HTERT RPE-1 (cell line): ENCODE data around the gene TBC1D13.

ENCODE experiments used
- in situ Hi-C: fragments of 300-500 bp; cut with MboI; formaldehyde crosslinking; loops from 4 replicates; pipeline ENCODE4 v1.14.3; 2020; ENCODE audit warnings: low sequenced_read_pairs

The TBC1D13 gene

DNA sequence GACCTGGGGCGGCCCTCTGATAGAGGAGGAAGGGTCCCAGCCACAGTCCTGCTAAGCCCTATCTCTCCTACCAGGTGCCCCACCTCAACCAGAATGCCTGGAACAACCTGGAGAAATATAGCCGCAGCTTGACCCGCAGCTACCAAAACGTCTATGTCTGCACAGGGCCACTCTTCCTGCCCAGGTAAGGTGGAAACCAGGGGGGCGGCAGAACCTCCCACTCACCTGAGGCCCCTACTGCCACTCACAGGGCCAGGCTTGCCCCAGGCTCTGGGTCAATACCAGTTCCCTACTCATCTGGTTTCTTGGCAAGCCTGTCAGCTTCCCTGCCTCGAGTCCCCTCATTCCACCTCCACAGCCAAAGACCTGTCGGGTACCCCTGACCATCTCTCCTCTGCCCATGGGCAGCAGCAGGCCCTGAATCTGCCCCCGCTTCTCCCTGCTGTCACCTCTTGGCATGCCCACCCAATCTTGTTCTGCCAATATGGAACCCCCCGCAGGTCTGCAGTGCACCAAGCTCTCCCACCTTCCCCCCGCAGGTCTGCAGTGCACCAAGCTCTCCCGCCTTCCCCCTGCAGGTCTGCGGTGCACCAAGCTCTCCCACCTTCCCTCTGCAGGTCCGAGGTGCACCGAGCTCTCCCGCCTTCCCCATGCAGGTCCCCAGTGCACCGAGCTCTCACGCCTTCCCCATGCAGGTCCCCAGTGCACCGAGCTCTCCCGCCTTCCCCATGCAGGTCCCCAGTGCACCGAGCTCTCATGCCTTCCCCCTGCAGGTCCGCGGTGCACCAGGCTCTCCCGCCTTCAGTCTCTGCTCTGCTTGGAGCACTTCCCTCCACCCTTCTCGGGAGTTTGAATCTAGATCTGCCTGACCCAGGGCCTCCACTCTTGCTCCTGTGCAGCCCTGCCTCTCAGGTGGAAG, 33.9 kb downstream of the TBC1D13 start:
- in situ Hi-C loops: no loop called here

DNA sequence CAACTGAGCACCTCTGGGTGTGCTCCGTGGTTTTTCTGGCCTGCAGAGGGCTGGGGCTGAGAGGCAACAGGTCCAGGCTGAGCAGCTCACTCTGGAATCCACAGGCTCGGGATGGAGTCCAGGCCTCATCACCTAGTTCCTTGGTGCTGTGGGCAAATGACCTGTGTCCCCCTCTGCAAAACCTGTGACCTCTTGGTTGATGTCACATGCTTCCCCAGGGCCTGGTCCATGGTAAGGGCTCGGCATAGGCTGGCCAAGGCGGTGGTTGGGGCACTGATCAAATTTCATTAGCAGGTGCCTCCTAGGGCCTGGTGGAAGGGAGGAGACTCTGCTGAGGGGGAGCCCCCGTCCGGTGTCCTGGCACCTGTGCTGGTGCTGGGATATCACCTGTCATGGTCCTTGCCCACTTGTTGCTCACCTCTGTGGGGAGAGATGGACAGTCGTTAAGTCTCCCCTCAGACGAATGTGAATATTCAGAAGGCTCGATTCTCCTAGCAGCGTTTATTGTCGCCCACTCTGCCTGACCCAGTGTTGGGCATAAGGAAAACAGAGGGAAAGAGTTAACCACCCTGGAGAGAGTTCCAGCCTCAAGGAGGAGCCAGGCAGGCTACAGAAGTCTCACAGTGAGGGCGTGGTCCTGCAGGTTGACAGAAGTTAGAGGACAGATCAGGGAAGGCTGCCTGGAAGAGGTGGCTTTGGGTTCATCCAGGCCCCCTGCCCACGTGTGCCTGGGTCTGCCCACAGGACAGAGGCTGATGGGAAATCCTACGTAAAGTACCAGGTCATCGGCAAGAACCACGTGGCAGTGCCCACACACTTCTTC, 34.7 kb downstream of the TBC1D13 start:
- in situ Hi-C loops: no loop called here

DNA sequence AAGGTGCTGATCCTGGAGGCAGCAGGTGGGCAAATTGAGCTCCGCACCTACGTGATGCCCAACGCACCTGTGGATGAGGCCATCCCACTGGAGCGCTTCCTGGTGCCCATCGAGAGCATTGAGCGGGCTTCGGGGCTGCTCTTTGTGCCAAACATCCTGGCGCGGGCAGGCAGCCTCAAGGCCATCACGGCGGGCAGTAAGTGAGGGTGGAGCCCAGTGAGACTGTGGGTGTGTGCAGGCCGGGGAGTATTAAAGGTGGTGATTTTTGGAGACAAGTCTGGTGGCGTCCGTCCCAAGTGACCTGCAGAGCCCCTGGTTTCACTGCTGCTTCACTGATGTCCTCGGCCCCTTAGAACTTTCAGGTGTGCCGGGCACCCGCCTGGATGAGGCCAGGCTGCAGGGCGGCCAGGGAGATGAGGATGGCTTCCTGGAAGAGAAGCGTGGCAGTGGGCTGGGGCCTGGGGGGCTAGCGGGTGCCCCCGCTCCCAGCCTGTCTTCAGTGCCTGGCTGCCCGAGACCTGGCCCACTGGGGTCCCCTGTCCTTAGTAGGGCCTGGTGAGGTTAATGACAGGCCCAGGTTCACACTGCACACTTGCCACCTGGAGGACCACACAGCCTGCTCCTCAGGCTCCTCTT, 35.5 kb downstream of the TBC1D13 start:
- in situ Hi-C loops: no loop called here

DNA sequence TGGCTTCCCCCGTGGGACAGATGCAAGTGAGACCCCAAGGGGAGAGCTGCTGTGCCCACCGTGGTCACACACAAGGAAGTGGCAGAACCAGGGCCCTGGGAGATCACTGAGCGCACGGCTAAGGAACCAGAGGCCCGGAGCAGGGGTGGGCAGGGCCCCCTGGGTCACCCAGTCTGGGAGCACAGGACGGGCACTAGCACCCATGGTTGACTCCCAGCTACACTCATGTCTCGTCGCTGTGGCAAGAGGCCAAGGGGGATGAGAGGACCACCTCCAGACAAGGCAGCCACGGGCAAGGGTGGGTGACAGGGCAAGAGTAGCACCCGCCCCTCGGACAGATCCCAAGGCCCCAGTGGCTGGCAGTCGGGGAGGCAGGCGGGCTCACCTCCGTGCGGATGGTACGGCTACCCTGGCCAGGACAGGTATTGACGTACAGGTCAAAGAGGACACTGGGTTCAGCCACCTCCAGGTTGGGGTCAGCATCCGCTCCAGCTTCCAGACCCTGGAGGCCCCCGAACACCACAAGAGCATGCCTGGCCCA, 36.4 kb downstream of the TBC1D13 start:
- in situ Hi-C loops: no loop called here

DNA sequence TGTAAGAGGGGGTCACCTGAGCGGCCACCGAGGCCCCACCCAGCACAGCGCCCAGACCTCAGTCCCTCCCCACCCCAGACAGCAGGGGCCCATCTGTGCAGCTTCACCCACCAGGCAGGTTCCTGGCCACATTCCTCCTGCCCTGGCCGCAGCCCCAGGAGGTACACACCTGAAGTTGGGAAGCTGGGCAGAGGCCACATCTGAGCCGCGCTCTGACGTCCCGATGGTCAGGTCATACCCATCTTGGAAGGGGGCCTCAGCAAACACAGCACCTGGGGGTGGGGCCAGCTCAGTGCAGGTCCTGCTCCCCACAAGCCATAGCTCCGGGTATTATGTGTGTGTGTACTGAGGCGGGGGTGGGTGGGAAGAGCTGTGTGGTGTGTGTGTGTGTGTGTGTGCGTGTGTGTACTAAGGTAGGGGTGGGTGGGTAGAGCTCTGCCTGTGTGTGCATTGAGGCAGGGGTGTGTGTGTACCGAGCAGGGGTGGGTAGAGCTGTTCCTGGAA, 36.9 kb downstream of the TBC1D13 start:
- in situ Hi-C loops: no loop called here

DNA sequence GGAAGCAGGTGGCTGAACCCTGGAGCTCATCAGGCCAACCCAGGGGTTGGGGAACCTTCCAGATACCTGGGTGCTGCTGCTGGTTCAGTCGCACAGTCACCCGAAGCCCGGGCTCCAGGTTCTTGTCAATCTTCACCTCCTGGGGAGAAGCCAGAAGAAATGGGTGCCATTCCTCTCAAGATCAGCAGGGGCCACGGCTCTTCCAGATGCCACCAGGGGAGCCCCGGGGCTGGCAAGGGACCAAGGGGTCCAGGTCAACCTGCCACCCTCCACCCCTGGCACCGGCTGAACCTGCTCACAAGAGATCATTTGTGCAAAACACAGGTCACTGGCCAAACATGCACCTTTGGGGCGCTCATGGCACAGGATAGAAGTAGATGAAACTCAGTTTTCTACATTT, 37.9 kb downstream of the TBC1D13 start:
- in situ Hi-C loops: no loop called here

DNA sequence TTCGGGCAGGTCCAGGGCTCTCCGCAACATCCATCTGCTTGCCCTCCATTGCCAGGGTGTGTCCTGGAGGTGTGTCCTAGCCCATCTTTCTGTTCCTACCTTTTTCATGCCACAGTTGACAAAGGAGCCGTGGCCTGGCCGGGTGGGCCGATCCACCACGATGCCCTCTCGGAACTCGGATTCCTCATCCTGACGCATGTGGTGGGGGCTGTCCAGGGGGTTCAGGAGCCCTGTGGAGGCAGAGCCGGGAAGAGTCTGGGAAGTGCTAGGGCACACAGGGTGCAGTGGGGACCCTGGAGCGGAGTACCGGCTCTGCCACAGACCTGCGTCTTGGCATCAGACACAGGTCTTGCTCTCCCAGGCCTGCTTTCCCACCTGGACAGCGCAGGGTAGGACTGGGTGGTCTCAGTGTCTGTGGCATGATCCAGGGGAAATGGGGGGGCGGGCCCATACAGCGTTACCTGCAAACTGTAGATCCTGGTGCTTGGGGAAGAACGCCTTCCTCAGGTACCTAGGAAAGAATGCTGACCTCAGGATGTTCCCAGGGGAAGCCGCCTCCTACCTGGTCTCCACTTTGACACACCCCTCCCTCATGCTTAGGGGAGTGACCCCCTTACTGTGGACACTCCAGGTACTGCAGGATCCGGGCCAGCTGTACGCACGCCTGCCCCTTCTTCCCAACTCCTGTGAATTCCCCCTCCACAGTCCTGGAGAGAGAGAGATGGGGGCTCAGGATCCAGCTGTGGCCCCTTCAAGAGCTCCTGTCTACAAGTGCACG, 39.1 kb downstream of the TBC1D13 start:
- in situ Hi-C loops: no loop called here

DNA sequence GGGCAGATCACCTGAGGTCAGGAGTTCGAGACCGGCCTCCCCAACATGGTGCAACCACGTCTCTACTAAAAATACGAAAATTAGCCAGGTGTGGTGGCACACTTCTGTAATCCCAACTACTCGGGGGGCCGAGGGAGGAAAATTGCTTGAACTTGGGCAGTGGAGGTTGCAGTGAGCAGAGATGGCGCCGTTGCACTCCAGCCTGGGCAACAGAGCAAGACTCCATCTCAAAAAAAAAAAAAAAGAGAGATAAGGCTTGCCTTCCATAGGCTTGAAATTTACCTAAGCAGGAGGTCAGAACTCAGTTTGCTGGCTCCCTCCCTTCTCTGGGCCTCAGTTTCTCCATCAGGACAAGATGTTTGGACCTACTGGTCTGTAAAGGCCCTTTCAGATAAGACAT, 41.2 kb downstream of the TBC1D13 start:
- in situ Hi-C loops: no loop called here

DNA sequence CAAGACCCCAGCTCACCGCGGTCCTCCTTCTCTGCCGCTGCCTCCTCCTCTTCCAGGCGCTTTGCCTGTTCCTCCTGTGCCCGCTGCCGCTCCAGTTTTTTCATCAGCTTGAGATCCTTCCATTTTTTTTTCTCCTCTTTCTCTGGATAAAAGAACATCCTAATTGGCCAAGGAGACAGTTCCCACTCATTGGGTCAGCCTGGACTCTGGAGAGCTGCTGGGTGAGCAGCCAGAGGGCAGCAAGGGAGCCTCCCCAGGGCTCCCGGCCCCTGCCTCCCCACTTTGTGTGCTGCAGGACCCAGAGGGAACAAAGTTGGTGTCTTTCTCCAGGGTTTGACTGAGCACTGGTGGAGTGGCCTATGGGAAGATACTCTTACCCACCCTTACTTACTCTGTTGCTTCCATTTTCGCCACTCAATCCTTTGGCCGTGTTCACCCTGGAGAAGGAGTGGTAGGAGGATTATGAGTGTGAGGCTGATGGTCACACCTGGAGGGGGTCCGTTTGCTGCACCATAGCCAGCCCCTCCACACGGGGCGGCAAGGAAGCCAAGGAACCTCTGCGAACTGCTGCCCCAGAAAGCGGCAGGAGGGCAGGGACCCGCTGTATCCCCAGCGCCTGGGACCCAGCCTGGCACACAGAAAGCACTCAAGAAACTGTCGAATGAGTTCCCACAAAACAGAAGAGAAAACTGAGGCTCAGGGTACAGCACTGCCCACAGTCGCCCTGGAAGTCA, 41.8 kb downstream of the TBC1D13 start:
- in situ Hi-C loops: no loop called here

DNA sequence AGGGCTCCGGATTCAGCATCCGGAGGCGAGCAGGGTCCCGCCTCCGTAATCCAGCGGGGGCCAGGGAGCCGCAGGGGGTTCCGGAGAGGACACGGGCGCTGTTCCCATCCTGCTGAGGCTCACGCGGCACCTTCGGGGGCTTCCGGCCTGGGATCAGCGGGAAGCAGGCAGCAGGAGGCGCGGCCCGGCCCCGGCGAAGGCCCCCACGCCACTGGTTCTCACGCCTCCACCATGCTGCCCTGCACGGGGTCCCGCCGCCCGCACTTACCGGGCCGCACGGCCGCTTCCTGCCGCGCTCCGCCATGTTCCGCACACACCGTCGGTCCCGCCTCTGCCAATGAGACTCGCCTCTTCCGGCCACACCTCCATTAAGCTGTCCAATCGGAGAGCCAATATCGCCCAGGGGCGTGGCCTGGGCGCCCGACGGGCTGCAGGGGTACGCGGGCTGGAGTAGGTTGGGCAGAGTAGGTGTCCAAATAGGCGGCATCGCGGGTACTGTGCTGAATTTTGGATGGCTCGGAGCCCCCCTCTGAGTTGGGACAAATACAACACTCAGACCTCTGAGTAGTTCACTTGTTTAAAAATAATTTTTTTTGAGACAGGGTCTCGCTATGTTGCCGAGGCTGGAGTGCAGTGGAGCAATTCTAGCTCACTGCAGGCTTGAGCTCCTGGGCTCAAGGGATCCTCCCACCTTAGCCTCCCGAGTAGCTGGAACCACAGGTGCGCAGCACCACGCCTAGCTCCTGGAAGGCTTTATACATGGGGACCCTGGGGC, 42.6 kb downstream of the TBC1D13 start, which contains the start of gene SPOUT1:
TSS of gene SPOUT1 (minus strand) at position 318 of the 775 bp plus-strand sequence. CDS start at position 304, 14 bp downstream.
- in situ Hi-C loops: no loop called here

DNA sequence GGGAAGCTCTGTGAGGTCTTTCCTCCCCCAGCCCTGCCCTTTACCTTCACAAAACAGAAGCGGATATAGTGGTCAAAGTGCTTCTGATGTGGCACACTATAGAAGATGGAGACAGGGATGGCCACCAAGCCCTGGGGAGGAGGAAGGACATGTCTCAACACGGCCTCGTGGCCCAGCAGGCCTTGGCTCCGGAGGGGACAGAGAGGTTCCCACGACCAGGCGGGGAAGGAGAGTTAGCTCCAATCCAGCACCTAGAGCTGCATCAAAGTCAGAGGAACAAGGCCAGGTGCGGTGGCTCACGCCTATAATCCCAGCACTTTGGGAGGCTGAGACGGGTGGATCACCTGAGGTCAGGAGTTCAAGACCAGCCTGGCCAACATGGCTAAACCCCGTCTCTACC, 46.6 kb downstream of the TBC1D13 start:
- in situ Hi-C loops: no loop called here

DNA sequence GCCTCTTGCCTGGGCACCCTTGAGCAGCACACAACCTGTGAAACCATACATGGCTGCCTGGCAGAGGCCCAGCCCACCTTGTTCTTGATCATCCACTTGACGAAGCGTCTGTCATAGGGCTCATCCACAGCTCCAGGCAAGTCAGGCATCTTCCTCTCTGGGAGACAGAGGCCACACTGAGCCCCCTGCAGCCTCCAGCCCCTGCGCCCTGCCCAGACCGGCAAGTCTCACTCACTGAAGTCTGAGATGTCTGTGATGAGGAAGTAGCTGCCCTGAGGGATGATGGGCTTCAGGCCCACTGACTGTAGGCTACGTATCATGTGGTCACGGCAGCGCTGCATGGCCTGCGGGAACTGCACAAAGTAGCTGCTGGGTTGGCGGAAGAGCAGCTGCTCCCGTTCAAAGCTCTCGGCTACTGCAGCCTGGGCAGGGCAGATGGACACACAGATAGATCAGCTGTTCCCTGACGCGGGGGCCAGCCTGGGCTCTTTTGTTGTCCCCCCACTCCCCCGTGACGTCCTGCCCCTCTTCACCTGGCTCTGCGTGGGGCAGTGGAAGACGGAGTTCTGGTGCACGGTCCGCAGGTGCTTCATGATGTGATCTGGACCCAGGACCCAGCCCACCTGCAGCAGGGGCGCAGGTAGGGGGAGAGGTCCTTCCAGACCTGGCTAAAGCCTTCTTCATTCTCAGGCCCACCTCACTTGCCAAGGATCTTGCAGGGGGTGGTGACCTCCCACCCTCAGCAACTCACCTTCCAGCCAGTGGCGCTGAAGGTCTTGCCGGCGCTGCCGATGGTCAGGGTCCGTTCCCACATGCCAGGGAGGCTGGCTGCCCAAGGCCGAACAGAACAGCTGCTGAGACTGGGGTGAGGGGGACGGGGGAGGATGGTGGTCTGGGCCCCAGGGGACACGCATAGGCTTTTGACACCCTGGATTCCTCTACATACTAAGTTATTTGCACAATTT, 48.5 kb downstream of the TBC1D13 start:
- in situ Hi-C loops: no loop called here

DNA sequence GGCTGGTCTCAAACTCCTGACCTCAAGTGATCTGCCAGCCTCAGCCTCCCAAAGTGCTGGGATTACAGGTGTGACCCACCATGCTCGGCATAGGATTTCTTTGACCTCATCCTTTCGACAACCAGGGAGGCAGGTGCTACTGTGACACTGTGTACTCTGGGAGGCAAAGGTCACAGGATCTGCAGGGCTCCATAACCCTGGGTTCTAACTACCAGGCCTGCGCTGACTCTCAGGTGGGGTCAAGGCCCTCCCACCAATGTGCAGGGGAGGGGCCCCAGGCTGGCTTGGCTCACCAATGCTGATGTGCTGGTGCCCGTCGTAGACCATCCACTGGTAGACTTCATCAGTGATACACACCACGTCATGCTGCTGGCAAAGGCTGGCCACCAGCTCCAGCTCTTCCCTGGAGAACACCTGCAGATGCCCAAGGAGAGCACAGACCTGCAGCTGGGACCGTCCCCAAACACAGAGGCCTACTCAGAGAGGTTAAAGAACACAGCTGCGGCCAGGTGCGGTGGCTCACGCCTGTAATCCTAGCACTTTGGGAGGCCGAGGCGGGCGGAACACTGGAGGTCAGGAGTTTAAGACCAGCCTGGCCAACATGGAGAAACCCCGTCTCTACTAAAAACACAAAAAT, 49.6 kb downstream of the TBC1D13 start:
- in situ Hi-C loops: no loop called here

DNA sequence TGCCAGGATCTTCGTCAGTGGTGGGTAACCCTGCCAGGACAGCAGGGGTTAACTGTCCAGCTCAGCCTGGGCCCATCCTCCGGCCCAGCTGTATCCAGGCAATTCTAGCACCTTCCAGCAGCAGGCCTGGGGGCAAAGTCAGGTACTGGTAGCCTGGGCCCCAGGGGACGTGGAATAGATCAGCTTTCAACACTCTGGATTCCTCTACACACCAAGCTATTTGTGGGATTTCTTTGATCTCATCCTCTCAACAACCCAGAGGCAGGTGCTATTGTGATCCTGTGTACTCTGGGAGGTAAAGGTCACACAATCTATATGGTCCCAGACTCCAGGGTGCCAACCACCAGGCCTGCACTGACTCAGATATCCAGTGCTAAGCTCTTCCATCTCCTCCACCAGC, 51.3 kb downstream of the TBC1D13 start:
- in situ Hi-C loops: no loop called here

DNA sequence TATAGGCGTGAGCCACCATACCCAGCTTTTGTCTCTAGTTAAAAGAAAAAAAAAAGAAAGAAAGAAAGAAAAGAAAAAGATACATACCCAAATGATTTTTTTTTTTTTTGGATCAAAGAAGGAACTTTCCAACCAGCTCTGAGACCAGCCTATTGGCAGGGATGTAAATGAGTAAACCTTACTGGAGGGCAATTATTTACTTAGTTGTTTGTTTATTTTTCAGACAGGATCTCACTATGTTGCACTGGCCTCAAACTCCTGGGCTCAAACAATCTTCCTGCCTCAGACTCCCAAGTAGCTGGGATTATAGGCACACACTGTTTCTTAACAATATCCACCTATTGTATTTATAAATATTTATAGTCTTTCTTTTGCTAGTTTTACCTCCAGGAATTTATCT, 53.5 kb downstream of the TBC1D13 start:
- in situ Hi-C loops: no loop called here

DNA sequence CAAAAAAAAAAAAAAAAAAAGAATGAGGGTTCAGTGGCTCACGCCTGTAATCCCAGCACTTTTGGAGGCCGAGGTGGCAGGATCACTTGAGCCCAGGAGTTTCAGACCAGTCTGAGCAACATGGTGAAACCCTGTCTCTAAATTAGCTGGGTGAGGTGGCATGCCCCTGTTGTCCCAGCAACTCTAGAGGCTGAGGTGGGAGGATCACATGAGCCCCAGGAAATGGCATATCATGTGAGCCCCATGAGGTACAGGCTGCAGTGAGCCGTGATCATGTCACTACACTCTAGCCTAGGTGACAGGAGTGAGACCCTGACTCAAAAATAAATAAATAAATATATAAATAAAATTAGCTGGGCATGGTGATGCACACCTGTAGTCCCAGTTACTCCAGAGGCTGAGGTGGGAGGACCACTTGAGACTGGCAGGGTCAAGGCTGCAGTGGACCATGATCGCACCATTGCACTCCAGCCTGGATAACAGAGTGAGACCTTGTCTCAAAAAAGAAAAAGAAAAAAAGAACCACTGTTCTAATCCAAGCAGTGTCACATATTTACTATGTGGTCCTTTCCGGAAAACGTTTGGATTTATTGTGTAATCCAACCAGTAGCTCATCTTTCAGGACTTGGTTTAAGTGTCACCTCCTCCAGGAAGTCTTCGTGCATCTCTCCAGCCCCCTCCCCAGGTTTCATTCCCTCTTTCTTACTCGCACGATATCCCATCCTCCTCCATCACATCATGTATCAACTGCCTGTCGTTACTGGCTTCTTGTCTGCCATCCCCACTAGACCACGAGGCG, 54.8 kb downstream of the TBC1D13 start:
- in situ Hi-C loops: no loop called here
